HG03103 (cell line): ENCODE results near the gene RAB31.
"Not testable (repeated sequence)": the region's sequence is repeated elsewhere in the genome, so short reads cannot be mapped to it uniquely, and the experiment has no call there.

Experiments
- ATAC-seq: cut with Tn5 transposase; IDR thresholded peaks from one replicate; pipeline ENCODE4 v1.9.1; 2021; ENCODE audit warnings: low read depth; ENCODE audit not compliant: unreplicated experiment

The RAB31 gene

DNA sequence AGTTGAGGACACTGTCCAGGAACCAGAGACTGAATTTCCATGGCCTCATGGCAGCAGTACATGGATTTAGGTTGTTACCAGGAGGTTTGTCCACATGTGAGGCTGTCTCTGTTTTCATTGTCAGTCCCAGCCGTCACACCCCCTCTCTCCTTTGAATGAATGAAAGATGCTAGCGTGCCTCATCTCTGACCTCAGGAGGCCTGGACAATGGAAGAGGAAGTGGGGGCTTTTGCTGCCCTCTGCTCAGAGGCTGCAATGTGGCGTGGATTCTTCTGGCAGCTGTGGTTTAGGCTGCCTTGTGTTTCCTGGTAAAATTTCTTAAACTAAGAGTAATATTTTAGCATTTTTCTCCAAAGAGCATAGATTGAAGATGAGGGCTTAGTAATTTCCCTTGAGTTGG, 47.5 kb downstream of the RAB31 start:
- ATAC-seq, result no peak

DNA sequence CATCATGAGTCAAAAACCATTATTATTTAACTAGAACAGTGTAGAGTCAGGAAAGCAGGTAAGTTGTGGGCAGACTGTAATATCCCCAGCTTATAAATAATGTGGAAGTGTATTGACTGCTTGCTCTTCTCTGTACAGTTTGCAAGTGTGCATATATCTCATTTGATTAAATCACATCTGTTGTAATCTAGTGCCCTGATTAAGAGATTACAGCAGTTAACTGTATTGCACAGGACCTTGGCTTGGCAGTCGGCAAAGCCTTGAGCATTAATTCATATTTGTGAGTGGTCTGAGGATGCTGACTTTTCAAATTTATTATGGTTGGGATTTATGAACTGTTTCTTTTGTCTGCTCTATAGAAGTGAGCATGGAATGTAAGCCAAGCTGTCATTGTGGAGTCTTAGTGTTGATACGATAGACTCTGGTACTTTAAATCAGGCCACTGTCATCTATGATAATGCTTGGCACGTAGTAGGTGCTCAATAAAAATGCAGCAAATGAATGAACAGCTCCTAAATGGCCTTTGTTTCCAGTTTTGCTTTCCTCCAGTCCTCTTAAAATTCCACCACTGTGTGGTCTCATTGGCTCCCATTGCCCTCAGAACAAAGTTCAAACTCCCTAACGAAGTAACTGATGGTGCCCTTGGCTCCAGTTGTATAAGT, 48.3 kb downstream of the RAB31 start:
- no peak for ATAC-seq

GRCh38 chr18:9756933-9757470, 48.9 kb downstream of the RAB31 start:
- no peak for ATAC-seq

DNA sequence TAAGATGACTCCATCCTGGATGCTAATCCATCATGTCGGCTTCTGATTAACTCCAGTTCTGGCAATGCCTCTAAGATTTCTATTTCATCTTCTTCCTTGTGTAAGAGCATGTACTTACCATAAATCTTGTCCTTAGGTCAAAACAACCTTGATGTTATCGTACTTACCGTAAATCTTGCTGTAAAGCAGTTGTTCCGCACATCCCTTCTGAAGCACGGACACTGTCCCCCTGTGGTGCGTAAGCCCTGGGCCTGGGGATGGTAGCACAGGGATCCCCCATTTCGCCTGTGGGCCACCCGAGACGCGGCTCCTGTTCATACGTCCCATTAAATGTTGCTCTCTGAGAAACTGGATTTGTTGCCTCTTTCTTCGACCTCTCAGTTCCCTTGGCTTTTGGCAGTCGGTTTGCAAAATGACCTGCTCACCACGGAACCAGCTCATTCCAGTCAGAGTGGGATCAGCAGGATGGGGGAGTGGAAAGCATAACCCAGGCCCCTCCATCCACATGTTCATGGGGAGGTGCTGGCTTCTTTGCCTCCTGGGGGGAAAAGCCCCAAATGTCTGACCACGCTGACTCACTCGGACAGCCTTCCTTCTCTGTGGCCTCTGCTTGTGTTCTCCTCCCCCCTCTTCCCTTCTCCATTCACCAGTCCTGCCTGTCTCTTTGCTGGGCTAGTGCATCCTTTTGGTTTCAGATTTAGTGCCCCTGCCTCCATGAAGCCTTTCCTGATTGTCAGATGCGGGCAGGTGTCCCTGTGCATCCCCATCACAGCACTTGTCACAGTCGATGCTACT, 49.9 kb downstream of the RAB31 start:
- ATAC-seq, result no peak

- ATAC-seq, result no peak
Observed at GRCh38 chr18:9758624-9759075, 50.5 kb downstream of the RAB31 start.

- no peak for ATAC-seq
Observed at GRCh38 chr18:9760641-9761040, 52.5 kb downstream of the RAB31 start.

DNA sequence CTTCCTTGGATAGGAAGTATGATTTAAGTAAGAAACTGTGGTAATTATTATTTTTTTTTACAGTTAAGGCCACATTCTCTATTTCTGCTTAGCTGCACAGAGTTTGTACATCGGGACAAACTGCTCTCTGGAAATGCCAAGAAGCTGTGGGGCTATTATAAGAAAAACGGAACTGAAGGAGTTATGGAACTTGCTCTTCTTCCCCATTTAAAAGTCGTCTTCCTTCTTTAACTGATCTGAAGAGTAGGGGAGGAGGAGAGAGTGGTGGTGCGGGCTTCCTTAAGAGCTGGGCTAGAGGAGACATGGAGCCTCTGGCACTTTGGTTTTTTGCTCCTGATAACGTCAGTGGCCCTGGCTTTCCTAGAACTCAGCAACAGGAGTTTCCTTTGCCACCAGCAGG, 54.4 kb downstream of the RAB31 start:
- ATAC-seq, result no peak

GRCh38 chr18:9763157-9763556, 55.1 kb downstream of the RAB31 start:
- ATAC-seq, result no peak

DNA sequence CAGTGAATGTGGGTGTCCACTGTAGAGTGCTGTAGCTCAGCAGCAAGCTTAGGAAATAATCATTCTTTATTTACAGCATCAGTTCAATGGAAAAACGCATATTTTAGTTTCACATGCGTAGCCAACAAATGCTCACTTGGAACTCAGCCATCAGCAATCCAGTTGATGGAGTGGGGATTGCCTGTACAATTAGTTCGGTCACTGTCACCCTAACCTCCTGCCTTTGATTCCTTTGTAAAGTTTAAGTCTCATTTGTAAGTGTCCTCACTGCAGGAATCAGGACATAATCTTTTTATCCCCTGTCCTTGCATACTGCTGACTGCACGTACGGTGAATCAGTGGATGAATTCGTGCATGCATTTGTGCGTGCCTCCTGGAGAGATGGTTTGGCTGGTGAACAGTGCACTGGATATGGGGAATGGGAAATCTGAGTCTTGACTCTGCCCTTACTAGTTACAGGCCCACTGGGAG, 55.9 kb downstream of the RAB31 start:
- no peak for ATAC-seq

DNA sequence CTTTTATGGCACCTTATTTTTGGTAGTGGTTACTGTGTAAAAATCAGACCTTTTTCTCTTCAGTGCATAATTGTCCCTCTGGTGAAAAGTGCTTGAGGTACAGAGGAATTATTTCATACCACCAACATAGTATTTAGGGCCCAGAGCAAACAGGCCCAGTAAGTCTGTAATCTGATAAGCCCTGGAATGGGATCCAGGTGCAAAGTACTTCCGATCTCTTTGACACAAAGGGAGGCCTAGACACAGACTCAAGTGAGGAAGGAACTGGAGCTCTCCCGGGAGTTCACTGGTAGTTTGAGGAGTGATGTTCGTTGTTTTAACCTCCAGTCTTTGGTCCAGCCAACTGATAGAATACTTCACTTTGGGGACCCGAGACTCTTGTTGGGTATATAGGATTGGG, 57.4 kb downstream of the RAB31 start:
- no peak for ATAC-seq

DNA sequence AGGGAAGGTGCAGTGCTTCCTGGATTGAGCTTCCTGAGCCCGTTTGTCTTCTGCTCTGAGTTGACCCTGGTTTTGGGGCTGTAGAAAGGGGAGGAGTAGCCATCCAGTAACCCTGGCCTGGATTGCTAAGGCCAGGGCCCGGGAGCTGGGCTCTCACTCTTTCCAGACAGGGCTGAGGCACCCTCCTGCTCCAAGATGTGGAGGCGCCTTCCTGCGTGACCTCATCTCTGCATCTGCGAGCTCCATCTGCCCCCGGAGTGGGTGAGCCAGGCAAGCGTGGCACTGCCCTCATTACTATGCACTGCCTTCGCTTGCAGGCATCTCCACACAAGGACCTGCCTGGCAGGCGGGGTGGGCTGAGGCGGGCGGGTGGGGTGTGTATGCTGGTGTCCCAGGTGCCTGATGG, 58.0 kb downstream of the RAB31 start:
- no peak for ATAC-seq

DNA sequence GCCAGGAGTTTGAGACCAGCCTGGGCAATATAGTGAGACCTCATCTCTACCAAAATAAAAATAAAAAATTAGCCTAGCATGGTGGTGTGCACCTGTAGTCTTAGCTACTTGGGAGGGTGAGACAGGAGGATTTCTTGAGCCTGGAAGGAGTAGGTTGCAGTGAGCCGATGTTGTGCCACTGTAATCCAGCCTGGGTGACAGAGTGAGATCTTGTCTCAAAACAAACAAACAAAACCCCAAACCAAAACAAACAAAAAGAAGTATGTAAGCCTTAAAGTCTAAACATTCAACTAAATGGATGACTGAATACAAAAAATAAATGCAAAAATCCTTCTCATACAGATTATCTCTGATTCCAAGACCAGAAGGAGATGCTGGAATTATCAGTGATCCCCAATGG, 58.6 kb downstream of the RAB31 start:
- ATAC-seq, result no peak

DNA sequence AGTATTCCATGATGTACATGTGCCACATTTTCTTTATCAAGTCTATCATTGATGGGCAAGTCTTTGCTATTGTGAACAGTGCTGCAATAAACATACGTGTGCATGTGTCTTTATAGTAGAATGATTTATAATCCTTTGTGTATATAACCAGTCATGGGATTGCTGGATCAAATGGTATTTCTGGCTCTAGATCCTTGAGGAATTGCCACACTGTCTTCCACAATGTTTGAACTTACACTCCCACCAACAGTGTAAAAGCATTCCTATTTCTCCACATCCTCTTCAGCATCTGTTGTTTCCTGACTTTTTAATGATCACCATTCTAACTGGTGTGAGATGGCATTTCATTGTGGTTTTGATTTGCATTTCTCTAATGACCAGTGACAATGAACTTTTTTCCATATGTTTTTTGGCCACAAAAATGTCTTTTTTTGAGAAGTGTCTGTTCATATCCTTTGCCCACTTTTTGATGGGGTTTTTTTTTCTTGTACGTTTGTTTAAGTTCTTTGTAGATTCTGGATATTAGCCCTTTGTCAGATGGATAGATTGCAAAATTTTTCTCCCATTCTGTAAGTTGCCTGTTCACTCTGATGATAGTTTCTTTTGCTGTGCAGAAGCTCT, 60.1 kb downstream of the RAB31 start:
- ATAC-seq, result not testable (repeated sequence)

DNA sequence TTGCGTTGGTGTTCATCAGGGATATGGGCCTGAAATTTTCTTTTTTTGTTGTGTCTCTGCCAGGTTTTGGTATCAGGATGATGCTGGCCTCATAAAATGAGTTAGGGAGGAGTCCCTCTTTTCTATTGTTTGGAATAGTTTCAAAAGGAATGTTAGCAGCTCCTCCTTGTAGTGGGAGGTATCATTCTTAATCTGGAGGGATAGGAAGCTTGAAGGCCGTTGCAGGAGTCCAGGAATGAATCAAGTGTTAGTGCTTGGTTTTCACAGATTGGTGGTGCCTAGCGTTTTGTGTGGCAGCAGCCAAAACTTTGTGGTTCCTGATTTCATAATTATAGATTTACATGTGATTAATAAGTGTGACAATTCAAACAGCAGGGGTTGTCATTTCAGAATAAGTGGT, 62.0 kb downstream of the RAB31 start:
- not testable (repeated sequence) for ATAC-seq

GRCh38 chr18:9771261-9771976, 63.3 kb downstream of the RAB31 start:
- ATAC-seq, result no peak

GRCh38 chr18:9771977-9772660, 64.0 kb downstream of the RAB31 start:
- ATAC-seq, result no peak

DNA sequence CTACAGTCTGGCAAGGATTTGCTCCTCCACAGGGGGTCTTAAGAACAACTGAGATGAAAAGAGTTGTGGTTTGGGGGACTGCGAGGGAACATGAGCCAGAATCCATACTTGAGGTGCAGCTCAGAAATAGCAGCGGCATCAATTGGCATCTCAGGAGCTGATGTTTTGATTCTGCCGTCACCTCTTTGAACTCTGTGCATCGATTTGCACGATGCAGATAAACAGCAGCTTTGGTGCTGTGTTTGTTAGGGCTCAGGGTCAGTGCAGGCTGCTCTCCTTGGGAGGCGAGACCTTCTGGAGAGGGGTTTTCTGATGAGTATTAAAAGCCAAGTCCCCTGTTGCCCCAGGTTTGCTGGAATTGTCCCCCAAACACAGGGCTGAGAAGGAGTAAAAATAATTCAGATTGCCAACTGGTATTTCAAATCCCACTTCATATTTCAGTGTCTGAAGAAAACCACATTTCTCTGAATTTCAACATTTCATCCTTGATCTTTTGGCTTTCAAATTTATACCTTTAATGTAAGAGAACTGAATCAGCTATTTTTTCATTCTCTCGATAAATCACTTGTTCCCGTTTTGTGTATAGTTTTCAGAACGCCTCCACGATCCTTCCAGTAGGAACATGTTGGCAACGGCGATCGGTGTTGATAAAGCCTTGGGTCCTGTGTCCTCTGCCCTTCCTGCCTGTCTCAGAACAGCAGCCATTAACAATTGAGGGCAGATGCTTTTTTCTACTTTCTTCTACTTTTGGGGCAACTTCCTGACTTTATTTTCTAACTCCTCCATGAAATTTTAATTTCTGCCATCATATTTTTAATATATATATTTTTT, 65.0 kb downstream of the RAB31 start:
- no peak for ATAC-seq

GRCh38 chr18:9774150-9774549, 66.0 kb downstream of the RAB31 start:
- ATAC-seq, result no peak

DNA sequence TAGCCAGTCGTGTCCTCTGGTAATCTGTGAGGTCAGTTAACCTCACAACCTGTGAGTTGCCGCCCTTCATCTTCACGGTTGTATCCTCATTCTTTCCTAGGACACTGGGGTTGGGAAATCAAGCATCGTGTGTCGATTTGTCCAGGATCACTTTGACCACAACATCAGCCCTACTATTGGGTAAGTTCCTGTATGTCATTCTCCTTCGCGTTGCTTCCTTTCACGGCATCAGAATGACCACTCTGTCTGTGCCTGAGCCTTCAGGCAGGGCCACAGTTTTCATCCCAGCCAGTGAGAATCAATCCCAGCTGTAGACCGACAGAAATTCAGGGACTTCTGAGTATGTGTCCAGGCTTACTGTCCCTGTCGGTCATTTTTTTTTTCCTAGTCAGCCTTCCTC, 67.1 kb downstream of the RAB31 start:
- no peak for ATAC-seq
